NCI-H82 treated with DMSO at 0.1 percent for 48 hours (cell line): ENCODE data around the gene GDF10.

Source experiments
- DNase-seq: peaks from one replicate; lab custom pipeline; 2025; ENCODE audit not compliant: unreplicated experiment; lab: John Stamatoyannopoulos, UW

Gene GDF10

GRCh38 chr10:47268696-47269095 lies 31.3 kb upstream of the GDF10 start:
- no peak for DNase-seq

- no peak for DNase-seq
These were observed 30.7 kb upstream of the GDF10 start for GRCh38 chr10:47269294-47269693.

DNA sequence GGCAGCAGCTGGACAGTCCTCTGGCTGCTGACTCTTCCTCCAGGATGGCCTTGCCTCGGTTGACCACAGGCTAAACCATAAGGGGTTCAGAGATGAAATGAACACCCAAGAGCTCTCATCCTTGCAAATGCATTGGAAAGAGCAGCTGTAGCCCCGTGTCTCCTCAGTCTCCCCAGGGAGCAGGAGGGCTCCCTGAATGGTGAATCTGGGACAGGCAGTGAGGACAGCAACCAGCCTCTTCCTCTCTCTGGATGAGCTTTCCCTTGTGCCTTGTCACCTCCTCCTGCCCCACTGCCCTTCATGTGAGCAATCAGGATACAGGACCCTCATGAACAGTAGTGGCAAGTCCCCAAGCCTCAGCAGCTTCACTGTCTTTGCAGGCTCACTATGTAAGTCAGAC lies 23.9 kb upstream of the GDF10 start:
- DNase-seq: no peak

DNA sequence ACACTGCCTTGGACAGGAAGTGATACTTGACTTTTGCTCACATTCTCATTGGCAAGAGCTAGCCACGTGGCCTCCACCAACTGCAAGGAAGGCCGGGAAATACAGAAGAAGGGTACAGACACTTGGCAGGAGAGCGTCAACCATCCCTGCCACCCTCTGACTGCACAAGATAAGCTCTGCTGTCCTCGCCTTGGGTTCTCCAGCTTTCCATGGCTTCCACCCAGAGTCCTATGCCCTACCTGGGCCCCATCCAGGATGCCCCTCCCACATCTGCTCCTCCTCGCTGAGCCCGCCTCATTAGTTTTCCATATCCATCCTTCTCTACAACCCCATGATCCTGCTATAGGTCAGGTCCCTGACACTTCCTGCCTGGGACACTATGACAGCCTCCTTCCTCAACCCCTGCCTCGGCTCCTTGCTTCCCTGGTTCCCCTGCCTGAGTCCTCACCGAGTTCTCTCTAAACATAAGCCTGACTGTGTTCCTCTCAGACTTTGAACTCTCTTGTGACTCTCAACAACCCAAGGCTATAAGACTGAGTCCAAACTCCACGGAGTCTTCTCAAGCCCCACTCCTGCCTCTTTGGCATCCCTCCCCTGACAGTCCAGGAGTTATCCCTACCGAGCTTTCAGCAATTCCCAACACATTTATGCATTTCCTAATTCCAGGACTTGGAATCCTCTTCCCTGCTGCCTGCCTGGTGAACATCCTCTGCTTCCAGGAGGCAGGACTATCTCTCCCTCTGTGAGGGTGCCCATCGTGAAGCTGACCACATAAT lies 23.2 kb upstream of the GDF10 start:
- no peak for DNase-seq

DNA sequence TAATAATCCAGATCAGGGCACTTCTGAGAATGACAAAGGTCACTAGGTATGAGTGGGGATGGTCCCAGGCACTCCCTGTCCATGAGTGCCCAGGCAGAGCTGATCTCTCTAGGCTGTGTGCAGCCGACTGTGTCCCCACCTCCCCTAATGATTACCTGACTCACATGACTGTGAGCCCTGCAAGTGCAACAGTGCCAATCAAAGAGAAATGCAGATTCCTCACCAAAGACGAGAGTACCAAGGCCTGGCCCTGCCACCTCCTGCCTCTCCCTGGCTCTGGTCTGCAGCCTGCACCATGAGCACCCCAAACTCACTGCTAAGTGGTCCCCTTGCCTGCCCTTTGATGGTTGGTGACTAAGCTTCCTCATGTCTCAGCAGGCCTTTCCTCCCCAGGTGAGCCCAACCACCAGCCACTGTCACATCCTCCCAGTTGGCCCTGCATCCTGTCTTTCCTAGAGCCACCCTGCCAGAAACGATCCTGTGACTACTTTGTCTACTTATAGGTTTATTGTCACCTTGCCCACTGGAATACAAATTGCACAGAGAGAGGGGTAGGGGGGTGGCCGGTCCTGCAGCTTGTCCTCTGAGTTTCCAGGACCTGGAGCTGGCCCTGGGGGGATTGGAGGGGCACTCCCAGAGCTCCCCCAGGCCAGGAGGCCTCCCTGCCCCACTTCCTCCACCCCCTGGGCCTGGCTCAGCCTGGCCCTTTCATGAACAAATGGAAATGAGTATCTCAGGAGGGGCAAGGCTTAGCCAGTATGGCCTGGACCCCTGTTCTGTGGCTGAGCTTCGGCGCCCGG lies 22.4 kb upstream of the GDF10 start:
- no peak for DNase-seq

GRCh38 chr10:47278152-47278473 lies 21.9 kb upstream of the GDF10 start:
- DNase-seq: no peak

DNA sequence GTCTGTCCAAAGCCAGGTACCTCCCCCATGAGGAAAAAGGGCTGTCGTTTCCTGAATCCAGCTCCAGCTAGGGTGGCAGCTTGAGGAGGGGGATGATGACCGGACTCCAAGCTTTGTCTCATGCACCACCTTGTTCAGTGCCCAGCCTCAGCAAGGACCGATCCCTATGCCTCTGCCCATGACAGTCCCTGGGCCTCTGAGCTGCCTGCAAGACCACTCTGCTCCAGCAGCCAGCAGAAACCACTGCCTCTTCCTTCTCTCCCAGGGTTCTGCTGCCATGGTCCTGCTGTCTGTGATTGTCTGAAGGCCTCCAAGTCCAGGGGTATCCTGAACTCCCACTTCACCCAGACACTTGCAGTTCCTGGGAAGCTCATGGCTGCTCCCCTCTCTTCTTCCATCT lies 21.3 kb upstream of the GDF10 start:
- DNase-seq: no peak

DNA sequence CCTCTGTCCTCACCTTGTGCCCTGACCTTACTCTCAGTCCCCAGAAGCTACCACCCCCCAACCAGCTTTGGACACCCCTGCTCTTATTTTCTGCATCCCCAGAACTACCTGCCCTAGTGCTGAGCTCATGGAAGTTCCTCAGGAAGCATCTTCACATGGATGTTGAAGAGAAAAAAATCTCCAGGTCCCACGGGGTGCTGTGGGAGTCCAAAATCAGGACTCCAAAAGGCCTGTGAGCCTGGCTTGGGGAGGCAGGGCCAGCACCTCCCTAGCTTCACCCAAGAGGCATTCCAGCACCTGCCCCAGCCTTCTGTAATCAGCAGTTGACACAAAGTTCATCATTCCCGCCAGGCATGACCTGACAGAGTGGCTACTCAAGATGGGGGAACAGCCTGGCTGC lies 20.7 kb upstream of the GDF10 start:
- DNase-seq: no peak

DNA sequence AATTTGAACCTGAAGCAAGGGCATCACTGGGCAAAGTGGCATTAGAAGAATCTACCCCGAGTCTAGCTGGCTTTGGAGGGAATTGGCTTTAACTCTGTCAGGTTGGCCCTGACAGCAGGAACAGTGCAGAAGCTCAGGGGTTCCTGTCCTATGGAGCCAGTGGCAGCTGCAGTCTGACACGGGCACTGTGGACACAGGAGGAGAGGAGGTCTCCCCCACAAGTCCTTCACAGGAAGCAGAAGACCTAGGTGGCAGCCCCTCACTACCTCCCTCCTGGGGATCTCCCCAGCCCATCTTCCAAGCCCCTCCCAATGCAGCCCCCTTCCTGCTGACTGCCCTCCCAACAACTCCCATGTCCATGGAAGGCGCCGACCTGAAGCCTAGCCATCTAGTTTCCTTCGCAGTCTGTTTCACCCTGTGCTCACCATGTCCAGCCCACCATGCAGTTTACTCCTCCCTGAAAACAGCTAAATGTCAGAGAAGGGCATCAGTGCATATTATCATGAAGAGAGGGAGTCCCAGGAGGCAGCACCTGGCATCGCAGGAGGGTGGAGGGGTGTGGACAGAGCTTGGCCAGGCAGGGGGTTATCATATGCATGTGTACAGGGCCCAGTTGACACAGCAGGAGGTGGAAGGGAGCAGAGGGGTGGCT lies 17.9 kb upstream of the GDF10 start:
- DNase-seq: no peak

DNA sequence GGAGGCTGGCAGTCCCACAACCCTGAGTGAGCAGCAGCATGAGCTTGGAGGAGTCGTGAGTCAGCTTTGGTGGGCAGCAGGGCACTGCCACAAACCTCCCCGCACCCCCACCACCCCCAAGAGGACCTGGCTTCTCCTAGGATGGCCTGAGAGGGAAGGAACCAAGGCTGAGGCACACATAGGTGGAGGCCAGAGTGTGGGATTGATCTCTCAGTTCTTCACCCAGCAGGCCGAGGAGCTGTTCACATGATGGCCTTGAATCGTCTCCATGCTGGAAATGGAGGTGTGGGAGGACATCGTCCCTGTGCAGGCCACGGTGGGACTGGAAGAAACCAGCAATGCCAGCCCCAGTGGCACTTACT lies 17.4 kb upstream of the GDF10 start:
- no peak for DNase-seq

DNA sequence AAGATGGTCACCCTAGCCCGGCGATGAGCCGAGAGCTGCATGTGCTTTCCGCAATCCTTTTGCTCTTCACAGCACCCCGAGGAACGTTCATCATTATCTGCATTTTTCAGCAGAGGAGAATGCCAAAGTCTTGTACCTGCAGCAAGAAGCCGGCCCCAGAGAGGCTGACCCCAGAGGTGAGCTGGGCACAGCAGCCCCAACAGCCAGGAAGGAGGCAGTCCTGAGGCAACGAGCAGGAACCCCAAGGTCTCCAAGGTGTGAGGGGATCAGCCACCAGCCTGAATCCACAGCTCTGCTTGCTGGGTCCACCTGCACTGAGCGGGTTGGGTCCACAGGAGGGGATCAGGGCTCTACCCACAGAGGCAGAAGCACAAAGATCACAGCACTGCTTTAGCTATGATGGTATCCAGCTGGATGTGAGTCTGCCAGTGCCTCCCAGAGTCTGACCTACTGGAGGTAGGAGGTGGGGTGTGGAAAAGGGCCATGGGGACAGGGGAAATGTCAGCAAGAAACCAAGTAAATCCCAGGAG lies 16.8 kb upstream of the GDF10 start:
- no peak for DNase-seq

GRCh38 chr10:47283848-47284247 lies 16.1 kb upstream of the GDF10 start:
- no peak for DNase-seq

- no peak for DNase-seq
These were observed 14.4 kb upstream of the GDF10 start for GRCh38 chr10:47285381-47286115.

GRCh38 chr10:47286116-47286505 lies 13.9 kb upstream of the GDF10 start:
- DNase-seq: no peak

DNA sequence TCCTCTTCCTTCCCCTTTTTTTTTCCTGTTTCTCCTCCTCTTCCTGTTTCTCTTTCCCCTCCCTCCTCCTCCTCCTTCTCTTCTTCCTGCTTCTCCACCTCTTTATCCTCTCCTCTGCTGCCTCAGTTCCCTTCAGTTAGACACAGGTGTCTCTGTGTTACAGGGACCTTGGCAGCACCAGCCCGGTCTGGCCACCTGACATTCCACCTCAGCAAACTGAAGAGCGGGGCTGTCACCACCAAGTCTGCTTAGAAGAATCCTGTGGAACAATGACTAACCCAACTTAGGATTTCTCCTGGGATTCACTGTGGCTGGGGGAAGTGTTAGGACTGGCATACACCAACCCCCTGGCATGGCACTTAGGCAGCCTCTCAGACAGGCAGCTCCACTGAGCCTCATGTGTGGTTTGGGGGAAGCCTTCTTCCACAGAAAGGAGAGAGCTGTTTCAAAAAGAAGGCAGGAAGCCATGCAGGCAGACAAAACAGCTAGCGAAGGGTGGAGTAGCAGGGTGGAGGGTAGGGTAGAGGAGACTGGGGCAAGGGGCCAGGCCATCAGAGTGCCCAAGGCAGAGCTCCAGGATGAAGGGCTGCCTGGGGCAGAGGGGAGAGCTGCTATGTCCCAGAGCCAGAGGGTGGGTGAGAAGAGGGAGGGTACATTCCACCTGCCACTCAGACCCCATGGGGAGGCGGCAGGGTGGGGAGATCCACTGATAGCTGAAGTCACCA lies 13.2 kb upstream of the GDF10 start:
- DNase-seq: no peak

DNA sequence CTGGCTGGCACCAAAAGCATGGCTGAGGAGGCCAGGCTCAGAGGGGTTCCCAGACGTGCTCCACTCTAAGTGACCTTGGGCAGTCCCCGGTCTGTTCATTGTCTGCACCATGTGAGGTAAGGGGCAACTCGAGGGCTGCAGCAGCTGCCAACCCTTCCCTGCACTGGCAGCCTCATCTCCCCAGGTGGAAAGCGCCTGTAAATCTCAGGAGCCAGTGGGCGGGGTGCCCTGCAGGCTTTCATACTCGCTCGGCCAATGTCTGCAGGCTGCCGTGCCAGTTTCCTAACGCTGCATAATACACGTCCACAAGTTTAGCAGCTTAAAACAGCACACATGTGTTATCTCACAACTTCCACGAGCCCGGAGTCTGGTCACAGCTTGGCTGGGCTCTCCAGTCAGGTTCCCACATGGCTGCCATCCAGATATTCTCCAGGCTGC lies 12.6 kb upstream of the GDF10 start:
- DNase-seq: no peak

DNA sequence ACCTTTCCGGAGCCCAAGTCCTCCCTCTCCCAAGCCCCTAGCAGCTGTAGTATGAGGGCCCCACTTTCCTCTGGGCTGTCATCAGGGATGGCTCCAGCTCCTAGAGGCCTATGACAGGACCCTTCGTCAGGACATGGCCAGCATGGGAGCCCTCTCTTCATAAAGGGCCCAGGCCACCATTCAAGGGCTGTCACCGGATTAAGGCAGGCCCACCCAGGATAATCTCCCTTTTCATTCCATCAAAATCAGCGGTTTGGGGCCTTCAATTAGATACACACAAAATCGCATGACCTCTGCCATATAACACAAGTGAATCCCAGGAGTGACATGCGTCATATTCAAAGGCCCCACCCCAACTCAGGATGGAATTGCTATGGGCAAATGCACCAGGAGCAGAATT lies 12.2 kb upstream of the GDF10 start:
- no peak for DNase-seq

DNA sequence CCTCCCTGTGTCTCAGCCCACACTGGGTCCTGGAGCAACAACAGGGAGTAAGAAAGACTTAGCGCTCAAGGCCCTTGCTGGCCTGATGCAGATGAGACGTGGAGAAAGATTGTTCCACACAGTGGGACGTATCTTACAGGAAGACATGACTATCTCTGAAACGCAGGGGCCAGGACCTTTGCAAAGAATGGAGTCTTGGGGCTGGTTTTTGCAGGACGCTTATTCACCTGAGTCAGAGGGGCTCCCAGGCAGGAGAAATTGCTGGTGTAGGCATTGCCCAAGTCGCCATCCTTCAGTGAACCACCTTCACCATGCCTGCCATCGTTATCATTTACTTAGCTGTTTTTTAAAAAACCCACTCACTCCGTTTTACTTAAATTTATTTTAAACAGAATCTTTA lies 11.8 kb upstream of the GDF10 start:
- DNase-seq: no peak

DNA sequence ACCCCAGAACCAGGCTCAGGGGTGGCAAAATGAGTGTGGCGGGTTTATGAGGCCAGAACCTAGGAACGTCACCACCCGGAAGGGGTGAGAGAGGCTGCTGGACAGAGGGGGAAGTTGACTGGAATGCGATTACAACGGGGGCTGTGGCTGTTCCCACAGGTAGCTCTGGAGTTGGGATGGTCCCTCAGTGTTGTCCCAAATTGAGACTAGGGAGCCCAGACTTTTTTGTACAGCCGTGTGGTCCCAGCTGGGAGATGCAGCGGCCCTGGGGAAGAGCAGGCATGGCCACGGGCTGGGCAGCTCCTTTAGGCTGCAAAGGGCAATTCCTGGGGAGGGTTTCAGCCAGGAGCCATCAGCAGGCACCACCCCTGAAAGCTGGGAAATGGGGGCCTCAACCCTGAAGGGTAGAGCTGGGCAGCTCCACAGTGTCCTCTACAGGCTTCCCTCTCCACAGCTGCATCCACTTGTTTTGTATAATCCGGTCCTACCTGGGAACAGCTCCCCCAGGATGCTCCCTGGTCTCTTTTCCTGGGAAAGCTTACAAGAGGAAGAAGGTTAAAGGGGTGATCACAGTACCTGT lies 11.0 kb upstream of the GDF10 start:
- DNase-seq: no peak

- DNase-seq: no peak
These were observed 10.1 kb upstream of the GDF10 start for GRCh38 chr10:47289921-47290320.
